ENCODE results near the gene KLHL30. TPM values are rescaled to one million over a fixed set of nuclear protein-coding genes. Genes with fewer than 3 reads are reported as not detected.

Gene KLHL30
- total RNA-seq, 1 experiment from 2014 or later = 0.61 TPM

DNA sequence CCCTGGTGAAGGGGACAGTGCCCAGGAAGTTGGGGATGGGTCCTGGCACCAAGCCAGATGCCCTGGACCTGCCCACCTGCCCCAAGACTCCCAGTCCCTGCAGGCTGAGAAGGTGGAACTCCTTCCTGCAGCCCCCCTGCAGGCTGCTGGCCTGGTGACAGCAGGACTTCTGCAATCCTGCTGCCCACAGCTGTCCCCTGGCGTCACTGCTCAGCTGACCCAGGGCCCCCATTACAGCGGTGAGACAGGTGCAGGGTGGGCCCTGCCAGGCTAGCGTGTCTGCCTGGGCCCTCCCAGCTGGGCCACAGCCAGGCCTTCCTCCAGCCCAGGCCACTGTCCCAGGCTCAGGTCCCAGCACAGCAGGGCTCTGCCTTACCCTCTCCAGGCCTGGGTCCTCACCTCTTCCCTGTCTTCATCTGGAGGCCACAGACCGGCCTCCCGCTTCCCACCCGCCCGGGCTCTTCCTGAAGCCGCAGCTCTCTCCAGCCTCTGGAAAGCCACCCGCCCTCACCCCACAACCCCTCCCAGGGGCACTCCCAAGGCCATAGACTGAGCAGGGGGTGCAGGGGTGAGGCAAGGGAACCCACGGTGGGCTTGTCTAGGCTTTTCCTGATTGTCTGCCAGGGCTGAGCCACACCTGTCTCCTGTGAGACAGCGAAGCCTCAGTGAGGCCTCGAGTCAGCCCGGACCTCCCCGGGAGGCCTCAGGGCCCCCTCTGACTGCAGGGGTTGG is 11.5 kb downstream of the KLHL30 start:
- Histone ChIP-seq H2AFZ (ENCODE audit: low read depth, low read length, poor library complexity, severe bottlenecking) (no peak overlapping the region), H3K9me2 (ENCODE audit: insufficient read depth) (no peaks in the 10 kb centered on the region), H4K20me1 (ENCODE audit: insufficient read depth) (no peaks in the 10 kb centered on the region), H3K27ac (ENCODE audit: low read depth, low read length) (no peak overlapping the region), H3K4me1 (ENCODE audit: control insufficient read depth in 1 of 2, insufficient read depth in 2 of 2, low read length in 2 of 2) (peaks cover 4 to 20% of the 10 kb centered on the region in 2 experiments; a peak in 3 of 4 replicates), H3K4me2 (ENCODE audit: low read length) (no peak overlapping the region), H3K79me2 (ENCODE audit: insufficient read depth, low read length) (no peaks in the 10 kb centered on the region), H3K36me3 (ENCODE audit: control insufficient read depth in 1 of 2, insufficient read depth in 2 of 2, low read length in 2 of 2) (no peaks in the 10 kb centered on the region), H3K9me3 (ENCODE audit: control insufficient read depth in 1 of 2, insufficient read depth in 1 of 2, low read depth in 1 of 2, low read length in 2 of 2) (no peaks in the 10 kb centered on the region), H3K9ac (ENCODE audit: low read length) (no peak overlapping the region), H3K27me3 (ENCODE audit: insufficient read depth, low read length) (no peaks in the 10 kb centered on the region), H3K4me3 (replicated peaks in 1 of 2; ENCODE audit: low read depth in 1 of 2, low read length in 2 of 2) (no peak overlapping the region)
- ATAC-seq (no peak), DNase-seq (ENCODE audit: low read depth, low spot score) (no peak)
- CTCF ChIA-PET = no interaction called here
- BruUV-seq (replicated peaks) = no TSS peak
- TF ChIP-seq CEBPB (IDR thresholded peaks at IDR 0.05; ENCODE audit: low read depth) (no peak), SIN3A (IDR thresholded peaks at IDR 0.05; ENCODE audit: low read depth) (no peak), MAX (IDR thresholded peaks at IDR 0.05) (no peak), JUND (IDR thresholded peaks at IDR 0.05) (no peak), ZNF274 (IDR thresholded peaks at IDR 0.05; ENCODE audit: low read depth, low read length) (no peak), ELF1 (IDR thresholded peaks at IDR 0.05; ENCODE audit: borderline replicate concordance, low read depth) (no peak), SRF (IDR thresholded peaks at IDR 0.05; ENCODE audit: low read depth) (no peak), POLR2AphosphoS5 (IDR thresholded peaks at IDR 0.05; ENCODE audit: low read depth, low read length) (no peak), EZH2 (IDR thresholded peaks at IDR 0.05) (no peak), RAD21 (IDR thresholded peaks at IDR 0.05; ENCODE audit: low read depth) (no peak), ZFX (IDR thresholded peaks at IDR 0.05) (no peak), FOSL1 (IDR thresholded peaks at IDR 0.05; ENCODE audit: low read depth) (no peak), REST (IDR thresholded peaks at IDR 0.05; ENCODE audit: low read depth) (no peak), TCF7L2 (IDR thresholded peaks at IDR 0.05; ENCODE audit: borderline replicate concordance, extremely low read depth, insufficient read depth, insufficient read length) (no peak), CBX3 (IDR thresholded peaks at IDR 0.05; ENCODE audit: low read depth) (no peak), POLR2A (IDR thresholded peaks at IDR 0.05; ENCODE audit: borderline replicate concordance, extremely low read depth, insufficient read depth, insufficient read length) (no peak), SP1 (IDR thresholded peaks at IDR 0.05; ENCODE audit: low read depth) (no peak), EZH2phosphoT487 (IDR thresholded peaks at IDR 0.05; ENCODE audit: borderline replicate concordance) (no peak)
- TF ChIP-seq, protein P1, sequence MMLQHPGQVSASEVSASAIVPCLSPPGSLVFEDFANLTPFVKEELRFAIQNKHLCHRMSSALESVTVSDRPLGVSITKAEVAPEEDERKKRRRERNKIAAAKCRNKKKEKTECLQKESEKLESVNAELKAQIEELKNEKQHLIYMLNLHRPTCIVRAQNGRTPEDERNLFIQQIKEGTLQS (IDR thresholded peaks at IDR 0.05) = no peak
- intact Hi-C loops (cut with micrococcal nuclease) = no loop called here
- POLR2A ChIA-PET = no interaction called here
- RAD21 ChIA-PET (ENCODE audit: low non-redundant PET in 1 of 2, low total read pairs in 2 of 2, uncharacterized antibody in 2 of 2, unreplicated experiment in 2 of 2) = no interaction called here
